Measurements from ENCODE around the gene LAMC2.

DNA sequence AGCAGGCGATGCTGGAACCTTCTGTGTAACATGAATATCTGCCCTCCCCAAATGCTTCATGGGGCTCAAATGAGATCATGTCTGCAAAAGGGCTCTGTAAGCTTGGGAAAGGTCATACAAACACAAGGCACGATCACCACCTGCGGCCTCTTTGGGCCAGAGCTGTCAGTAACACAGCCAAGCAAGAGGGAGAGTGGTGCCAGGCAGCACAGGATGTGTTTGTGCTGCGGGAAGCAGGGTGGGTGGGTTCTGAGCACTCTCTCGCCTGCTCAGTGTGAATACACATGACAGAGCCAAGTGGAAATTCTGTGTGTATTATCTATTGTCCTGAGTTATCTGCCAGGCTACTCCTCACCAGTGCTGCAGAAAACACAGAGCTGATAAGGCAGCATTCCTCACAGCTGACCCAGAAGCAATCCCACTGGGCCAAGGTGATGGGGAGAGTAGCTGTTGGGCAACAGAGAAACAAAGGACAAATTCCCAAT lies 101.2 kb downstream of the LAMC2 start:
- TF ChIP-seq, protein P1, sequence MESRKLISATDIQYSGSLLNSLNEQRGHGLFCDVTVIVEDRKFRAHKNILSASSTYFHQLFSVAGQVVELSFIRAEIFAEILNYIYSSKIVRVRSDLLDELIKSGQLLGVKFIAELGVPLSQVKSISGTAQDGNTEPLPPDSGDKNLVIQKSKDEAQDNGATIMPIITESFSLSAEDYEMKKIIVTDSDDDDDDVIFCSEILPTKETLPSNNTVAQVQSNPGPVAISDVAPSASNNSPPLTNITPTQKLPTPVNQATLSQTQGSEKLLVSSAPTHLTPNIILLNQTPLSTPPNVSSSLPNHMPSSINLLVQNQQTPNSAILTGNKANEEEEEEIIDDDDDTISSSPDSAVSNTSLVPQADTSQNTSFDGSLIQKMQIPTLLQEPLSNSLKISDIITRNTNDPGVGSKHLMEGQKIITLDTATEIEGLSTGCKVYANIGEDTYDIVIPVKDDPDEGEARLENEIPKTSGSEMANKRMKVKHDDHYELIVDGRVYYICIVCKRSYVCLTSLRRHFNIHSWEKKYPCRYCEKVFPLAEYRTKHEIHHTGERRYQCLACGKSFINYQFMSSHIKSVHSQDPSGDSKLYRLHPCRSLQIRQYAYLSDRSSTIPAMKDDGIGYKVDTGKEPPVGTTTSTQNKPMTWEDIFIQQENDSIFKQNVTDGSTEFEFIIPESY (IDR thresholded peaks at IDR 0.05): no peak
- no peak for TF ChIP-seq RAD51 (IDR thresholded peaks at IDR 0.05)
- TF ChIP-seq, protein P2, sequence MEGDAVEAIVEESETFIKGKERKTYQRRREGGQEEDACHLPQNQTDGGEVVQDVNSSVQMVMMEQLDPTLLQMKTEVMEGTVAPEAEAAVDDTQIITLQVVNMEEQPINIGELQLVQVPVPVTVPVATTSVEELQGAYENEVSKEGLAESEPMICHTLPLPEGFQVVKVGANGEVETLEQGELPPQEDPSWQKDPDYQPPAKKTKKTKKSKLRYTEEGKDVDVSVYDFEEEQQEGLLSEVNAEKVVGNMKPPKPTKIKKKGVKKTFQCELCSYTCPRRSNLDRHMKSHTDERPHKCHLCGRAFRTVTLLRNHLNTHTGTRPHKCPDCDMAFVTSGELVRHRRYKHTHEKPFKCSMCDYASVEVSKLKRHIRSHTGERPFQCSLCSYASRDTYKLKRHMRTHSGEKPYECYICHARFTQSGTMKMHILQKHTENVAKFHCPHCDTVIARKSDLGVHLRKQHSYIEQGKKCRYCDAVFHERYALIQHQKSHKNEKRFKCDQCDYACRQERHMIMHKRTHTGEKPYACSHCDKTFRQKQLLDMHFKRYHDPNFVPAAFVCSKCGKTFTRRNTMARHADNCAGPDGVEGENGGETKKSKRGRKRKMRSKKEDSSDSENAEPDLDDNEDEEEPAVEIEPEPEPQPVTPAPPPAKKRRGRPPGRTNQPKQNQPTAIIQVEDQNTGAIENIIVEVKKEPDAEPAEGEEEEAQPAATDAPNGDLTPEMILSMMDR (IDR thresholded peaks at IDR 0.05 in 2 of 3, conservative IDR thresholded peaks at IDR 0.05 in 1 of 3; ENCODE audit: control insufficient read depth in 2 of 3, extremely low read depth in 1 of 3, insufficient read depth in 1 of 3, low read depth in 3 of 3, low read length in 3 of 3): no peak
- TF ChIP-seq KAT2A (conservative IDR thresholded peaks at IDR 0.05; ENCODE audit: control insufficient read depth, low read depth, low read length): no peak
- no peak for TF ChIP-seq ZNF274 (IDR thresholded peaks at IDR 0.05; ENCODE audit: insufficient read depth, insufficient read length)
- TF ChIP-seq ZSCAN29 (IDR thresholded peaks at IDR 0.05): no peak
- TF ChIP-seq POLR2AphosphoS5 (IDR thresholded peaks at IDR 0.05; ENCODE audit: low read length): no peak
- TF ChIP-seq TAF1 (IDR thresholded peaks at IDR 0.05; ENCODE audit: borderline replicate concordance, low read depth, low read length): no peak
- no peak for TF ChIP-seq ASH2L (IDR thresholded peaks at IDR 0.05; ENCODE audit: borderline replicate concordance, low read depth)
